H1 (cell line): ENCODE results near the gene CCDC157. TPM values are rescaled to one million over a fixed set of nuclear protein-coding genes. Genes with fewer than 3 reads are reported as not detected.

Experiments used
- TEAD4 ChIP-seq: IDR thresholded peaks from 2 replicates; pipeline ENCODE4 v1.6.1; 2012; ENCODE audit warnings: low read depth, low read length, inconsistent platforms, mixed read lengths
- polyA plus RNA-seq, 7 experiments: library from polyadenylated mRNA; depleted of rRNA in 3 of 7; stranded (reverse) in 5 of 7; unstranded in 2 of 7; fragments of >200 nt in 5 of 7; fragments of 200-250 nt in 2 of 7; gene quantifications; 1 replicate in 5 of 7; 2 replicates in 1 of 7; 4 replicates in 1 of 7; pipeline versions ENCODE4 v1.2.1 to v1.2.3, GENCODE V29; 2011 to 2013; ENCODE audit warnings: missing spikeins in 2 of 7, mixed read lengths in 2 of 7
- total RNA-seq: library from RNA; stranded (reverse); fragmentation: NEBNext Ultra II Directional; extraction: Animal tissue kit (Norgen Biotek cat#: 25700); gene quantifications from 2 replicates; pipeline ENCODE4 v1.2.1, GENCODE V29; 2021

CCDC157 gene
- total and polyA plus RNA-seq, 2 of the 8 experiments (the other 6 are each of a cell fraction or from before 2014, with no cell fraction given) = 4.1 to 8.4 TPM

- no peak for TF ChIP-seq TEAD4
Measured at GRCh38 chr22:30404307-30404706, 47.5 kb downstream of the CCDC157 start (continued).
